GM21737 (cell line): ENCODE data around the gene MAP4K4.

Experiments used
- ATAC-seq: cut with Tn5 transposase; IDR thresholded peaks from one replicate; pipeline ENCODE4 v1.9.1; 2021; ENCODE audit warnings: mild to moderate bottlenecking, moderate library complexity; ENCODE audit not compliant: unreplicated experiment

Gene MAP4K4

DNA sequence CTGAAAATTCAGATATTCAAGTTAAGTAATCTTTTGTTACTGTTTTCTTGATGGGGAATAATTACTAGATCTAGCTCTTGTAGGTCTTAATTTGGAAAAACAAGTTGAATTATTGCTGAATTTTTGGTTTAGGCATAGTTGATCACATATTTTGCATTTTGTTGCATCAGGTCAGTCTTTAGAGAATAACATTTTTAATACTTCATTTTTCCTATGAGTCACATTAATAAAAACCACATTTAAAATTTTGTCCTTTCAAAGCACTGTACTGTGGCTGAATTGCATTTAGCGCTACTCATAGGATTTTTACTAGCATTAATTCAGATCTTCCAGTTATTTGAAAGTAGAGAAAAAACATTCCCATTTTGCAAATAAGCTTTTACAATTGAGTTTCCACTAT, 23.2 kb downstream of the MAP4K4 start:
- no peak for ATAC-seq

- no peak for ATAC-seq
Measured at GRCh38 chr2:101722864-101723263, 25.4 kb downstream of the MAP4K4 start.

GRCh38 chr2:101723371-101724124, 26.0 kb downstream of the MAP4K4 start:
- no peak for ATAC-seq

- no peak for ATAC-seq
Measured at GRCh38 chr2:101724125-101724474, 26.6 kb downstream of the MAP4K4 start.

GRCh38 chr2:101725038-101725437, 27.5 kb downstream of the MAP4K4 start:
- ATAC-seq = no peak

GRCh38 chr2:101725515-101726192, 28.1 kb downstream of the MAP4K4 start:
- ATAC-seq = no peak

GRCh38 chr2:101728865-101729264, 31.4 kb downstream of the MAP4K4 start:
- ATAC-seq = no peak

DNA sequence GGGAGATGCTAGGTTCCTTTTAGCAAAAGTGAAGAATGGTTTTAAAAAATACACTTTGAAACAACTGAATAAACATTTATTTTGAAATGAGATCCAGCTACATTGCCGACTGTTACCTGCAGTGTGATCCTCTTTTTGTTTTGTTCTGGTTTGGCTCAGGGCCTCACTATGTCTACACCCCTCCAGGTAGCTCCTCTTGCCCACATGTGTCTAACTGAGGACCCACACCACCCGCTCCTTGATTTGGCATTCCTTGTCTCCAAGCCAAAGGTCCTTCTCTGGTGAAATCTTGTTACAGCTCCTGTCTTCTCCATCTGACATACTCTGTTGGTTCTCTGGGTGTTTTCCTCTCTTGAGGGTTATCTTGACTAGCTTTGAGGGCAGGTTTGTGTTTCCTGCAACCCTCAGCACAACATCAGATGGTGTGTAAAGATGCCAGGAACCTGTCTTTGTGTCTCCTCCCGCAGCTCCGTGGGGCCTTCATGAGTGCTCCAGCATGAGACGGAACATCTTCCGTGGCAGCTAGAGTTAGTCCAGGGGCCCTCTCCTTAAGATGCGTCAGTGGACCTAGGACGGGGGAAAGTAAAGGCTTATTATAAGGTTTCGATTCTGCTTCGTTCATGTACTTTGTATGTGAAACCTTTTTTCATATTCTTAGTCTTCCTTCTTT, 32.1 kb downstream of the MAP4K4 start:
- ATAC-seq = no peak

DNA sequence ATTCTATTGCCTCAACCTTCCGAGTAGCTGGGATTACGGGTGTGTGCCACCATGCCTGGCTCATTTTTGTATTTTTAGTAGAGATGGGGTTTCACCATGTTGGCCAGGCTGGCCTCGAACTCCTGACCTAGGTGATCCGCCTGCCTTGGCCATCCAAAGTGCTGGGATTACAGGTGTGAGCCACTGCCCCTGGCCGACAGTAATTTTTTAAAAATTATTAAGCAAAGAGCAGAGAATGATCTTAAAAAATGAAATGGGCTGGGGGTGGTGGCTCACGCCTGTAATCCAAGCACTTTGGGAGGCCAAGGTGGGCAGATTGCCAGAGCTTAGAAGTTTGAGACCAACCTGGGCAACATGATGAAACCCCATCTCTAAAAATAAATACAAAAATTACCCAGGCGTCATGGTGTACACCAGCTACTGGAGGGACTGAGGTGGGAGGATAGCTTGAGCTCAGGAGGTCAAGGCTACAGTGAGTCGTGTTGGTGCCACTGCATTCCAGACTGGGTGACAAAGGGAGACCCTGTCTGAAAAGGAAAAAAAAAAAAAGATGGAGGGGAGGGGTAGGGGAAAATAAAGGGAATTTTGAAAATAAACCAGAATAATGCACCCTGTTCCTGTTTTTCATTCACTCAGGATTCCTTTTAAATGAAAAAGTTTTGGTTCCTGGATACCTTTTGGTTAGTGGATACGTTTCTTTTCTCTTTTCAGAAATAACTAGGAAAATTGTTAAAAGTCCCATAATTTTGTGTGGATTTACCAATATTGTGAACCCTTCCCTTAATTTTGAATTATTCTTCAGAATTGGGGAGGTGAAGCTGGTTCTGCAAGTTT, 33.9 kb downstream of the MAP4K4 start:
- ATAC-seq = no peak

GRCh38 chr2:101732199-101732598, 34.7 kb downstream of the MAP4K4 start:
- ATAC-seq = no peak

GRCh38 chr2:101732773-101733256, 35.3 kb downstream of the MAP4K4 start:
- no peak for ATAC-seq

GRCh38 chr2:101733257-101733993, 35.9 kb downstream of the MAP4K4 start:
- ATAC-seq = no peak

DNA sequence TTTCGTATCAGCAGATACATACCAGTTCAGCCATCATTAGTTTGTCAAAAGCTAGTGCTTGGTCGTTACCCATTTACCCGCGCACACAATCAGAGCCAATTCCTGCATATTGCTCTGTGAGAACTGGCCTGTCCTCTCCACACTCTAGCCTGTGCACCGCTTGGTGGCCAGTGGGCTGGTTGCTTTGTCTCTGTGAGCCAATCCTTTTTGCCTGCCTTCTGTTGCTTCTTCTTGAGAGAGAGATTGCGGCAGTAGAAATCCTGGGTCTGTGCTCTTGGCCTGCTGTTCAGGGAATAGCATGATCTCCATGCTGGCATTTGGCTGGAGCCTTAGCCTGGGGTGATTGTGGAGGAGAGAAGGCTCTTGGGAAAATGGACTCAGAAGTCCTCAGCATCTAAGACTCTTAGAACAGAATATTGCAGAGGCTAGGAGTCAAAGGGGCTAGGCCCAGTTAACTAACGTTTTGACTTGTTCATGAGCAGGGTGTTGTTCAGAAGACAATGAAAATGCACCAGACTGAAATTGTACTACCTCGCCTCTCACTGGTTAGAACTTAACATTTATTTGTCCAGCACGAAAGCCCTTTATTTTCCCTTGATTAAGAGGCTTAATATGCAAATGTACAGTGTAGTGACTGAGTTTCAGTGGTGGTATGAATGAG, 37.1 kb downstream of the MAP4K4 start:
- no peak for ATAC-seq

- no peak for ATAC-seq
Measured at GRCh38 chr2:101735166-101735533, 37.6 kb downstream of the MAP4K4 start.

GRCh38 chr2:101736233-101736632, 38.7 kb downstream of the MAP4K4 start:
- no peak for ATAC-seq

DNA sequence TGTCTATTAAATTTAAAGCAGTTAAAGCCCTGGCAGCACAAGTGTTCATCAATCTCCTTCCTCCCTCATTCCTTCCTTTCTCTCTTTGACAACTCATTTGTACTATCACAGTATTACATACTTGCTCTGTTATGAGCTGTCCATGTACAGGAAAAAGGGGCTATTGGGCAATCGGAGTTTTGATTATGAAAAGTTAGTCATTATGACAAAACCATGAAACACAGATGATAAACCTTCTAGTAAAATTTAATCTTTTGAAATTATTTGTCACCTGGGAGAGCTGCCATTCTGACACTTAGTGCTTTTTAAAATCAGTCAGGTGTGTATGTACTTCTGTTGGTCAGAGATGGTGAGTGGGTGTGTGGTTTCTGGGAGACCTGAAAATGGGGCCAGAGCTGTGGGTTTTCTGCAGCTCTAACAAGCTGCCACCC, 39.4 kb downstream of the MAP4K4 start:
- ATAC-seq = no peak

DNA sequence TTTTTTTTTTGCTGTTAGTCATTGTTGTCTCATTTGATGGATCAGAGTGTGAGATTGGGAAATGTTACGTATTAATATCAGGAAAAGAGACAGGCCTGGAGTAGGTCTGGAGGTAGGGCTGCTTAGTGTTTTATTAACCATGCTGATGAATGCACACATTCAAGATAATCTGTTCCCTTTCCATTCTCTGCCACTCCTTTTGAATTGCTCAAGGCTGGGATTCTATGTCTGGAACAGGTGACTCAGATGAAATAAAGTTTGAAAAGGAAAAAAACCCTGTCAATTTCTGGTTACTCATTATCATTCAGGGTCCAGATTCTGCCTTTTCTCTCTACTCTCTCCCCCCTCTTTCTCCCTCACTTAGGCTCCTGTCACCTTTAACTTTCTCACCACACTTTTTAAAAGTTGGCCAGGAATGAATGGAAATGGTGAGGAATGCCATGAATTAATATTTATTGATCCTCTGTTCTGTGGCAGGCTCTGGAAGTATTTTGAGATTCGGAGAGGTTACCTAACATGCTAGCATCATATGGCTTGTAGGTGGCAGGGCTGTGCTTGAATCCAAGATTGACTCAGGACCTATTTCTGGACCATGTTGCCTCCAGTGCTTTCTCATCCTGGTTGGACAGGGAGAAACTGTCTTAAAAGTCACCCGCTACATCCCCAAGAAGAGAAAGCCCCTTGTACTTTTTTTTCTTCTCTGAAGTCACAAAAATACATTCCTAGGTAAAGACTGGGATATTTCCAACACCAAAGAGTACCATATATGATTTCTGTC, 40.2 kb downstream of the MAP4K4 start:
- no peak for ATAC-seq

GRCh38 chr2:101738649-101739048, 41.1 kb downstream of the MAP4K4 start:
- ATAC-seq = no peak

- no peak for ATAC-seq
Measured at GRCh38 chr2:101740555-101740964, 43.1 kb downstream of the MAP4K4 start.
